Stimulated activated CD4-positive, alpha-beta T cell treated with anti-CD3 and anti-CD28 coated beads, Interleukin-15, amount 100 ng/mL, for 1 hour (primary cell): ENCODE results near the gene PTPRJ.
A peak's percentile ranks its signal among the peaks of the same experiment; 100 is the strongest.

Source experiments
- DNase-seq, 2 donors: peaks; one replicate each; pipeline ENCODE4 v3.0.0-alpha.2; 2020; ENCODE audit warnings: low read depth in 1 of 2, low spot score in 1 of 2

PTPRJ gene

GRCh38 chr11:47994417-47994816 is 14.1 kb downstream of the PTPRJ start:
- no peak for DNase-seq

DNA sequence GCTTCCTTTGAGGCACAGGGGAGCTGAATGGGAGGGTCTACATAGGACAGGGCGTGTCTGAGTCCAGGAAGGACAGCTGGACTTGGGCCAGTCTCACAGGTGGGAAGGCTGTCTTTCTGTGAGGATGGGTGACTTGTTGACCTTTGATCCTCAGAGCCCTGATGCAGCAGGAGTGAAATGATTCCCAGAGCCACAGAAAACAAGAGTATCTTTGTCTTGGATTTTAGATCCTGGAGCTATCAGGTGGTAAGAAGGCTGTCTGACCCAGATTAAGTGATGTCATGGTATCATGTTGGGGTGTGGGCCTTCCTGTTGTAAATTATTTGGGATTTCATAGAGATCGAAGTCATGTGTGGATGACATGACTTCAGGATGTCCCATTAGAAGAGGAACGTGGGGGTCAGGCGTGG is 15.0 kb downstream of the PTPRJ start:
- DNase-seq, result no peak

DNA sequence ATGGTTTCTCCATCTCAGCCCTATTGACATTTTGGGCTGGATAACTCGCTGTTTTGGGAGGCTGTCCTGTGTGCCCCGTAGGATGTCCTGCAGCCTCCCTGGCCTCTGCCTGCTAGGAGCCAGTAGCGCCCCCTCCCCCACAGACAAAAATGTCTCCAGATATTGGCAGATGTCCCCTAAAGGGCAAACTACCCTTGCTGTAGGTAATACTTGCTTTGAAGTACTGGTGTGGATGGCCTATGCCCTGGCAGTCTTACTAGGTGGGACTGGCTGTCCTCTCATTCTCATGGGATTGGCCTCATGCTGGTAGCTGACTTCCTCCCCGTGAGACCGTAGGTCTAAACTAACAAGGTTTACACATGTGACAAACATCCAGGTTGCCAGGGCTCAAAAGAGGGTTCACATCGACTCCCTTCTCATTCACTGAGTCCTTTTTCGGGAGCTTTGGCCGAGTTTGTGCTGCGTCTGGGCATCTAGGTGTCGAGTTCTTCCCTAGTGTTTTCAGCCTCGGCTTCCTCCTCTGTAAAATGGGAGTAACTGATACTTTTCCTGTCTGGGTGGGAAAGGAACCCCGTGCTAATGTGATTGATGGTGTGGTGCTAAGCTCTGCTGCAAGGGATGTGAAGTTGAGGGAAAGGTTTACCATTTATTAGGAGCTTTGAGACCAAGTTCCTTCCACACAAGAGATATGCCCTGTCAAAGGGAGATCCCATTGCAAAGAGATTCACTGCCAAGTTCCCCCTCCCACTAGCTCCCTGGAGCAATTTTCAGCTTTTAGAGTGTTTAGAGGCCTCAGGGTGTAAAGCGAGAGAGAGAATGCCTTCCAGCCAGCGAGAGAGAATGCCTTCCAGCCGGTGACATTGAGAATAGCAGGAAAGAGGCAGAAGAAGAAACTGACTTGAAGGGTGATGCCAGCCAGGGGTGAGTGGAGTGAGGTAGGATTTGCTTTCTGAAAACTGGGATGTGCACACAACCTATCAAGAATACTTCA is 17.0 kb downstream of the PTPRJ start:
- DNase-seq, result no peak

GRCh38 chr11:47998345-47998732 is 18.0 kb downstream of the PTPRJ start:
- DNase-seq, result no peak

DNA sequence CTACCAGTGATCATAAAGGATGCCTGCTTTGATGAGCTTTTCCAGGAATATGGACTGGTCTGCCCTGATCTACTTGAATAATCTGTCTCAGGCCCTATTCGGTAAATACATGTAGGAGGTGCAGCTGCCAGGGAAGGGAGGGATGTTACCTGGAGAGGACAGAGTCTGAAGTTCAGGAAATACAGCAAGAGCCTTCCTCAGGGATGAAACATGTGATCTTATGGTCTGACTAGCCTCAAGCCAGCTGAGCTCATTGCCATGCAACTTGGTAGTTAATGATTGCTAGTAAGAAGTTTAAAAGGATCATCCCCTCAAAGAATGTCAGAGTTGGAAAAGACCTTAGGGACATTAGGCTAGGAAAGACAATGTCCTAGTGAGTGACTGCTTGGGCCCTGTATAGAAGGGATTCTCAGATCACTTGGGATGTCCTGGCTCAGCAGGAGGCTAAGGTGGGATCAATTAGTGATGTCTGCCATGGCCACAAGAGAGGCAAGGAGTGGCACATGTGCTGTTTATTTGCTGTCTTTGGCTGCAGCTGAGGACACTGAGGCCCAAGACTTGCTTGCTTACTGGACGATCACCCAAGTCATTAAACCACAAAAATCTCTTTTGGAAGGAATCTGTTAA is 18.5 kb downstream of the PTPRJ start:
- no peak for DNase-seq

DNA sequence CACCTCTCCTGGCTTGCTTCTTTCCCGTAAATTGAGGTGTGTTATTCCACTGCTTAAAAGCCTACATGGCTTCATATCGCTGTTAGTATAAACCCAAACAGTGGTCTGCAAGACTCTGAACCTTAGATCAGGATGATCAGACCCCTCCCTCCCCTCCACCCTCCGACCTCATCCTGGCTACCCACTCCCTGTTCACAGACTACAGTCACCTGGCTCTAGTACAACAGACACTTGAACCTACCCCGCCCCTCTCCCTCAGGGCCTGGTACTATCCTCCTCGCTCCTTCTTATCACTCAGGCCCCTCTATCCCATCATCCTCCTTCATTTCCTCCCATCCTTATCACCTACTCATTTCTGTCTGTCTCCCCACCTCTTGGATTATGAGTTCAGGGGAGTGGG is 20.1 kb downstream of the PTPRJ start:
- DNase-seq, result no peak

DNA sequence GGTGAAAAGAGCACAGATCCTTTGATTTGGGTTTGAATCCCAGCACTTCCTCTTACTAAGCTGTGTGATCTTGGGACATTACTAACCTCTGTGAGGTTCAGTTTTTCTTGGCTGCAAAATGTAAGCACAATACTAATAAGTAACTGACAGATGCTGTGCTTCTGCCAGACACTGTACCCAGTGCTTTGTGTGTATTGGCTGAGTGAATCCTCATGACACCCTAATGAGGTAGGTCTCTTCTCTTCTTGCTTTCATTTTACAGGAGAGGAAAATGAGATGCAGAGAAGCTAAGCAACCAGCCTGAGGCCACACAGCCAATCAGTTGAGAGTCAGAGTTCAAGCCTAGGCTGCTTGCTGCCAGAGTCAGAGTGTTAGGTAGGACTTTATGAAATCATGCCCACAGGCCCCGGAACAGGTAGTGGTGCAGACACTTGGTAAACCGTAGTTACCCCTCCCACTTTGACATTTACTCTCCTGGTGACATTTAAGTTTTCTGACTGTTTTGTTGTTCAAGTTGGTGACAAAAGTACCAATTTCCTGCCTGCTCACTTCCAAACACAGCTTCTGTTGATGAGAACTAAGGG is 21.2 kb downstream of the PTPRJ start:
- peak; percentile 35 to 65 for DNase-seq

GRCh38 chr11:48002561-48002960 is 22.2 kb downstream of the PTPRJ start:
- DNase-seq, result no peak

DNA sequence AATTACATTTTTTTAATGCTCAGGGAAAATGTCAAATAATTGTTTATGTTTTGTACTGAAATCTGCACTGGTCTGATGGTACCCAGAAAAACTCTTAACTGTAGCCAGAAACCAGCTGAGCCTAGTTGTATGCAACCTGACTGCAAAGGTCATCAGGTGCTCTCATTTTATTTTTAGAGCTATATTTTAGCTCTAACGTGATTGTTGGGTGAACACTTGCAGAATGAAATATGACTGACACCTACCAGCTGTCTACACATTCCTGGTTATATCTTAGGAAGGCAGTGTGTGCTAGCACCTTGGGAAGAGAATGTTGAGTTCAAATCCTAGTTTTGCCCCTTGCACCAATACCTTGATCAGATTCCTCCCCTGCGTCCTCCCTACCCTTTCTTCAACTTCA is 23.6 kb downstream of the PTPRJ start:
- no peak for DNase-seq

- no peak for DNase-seq
Observed at GRCh38 chr11:48004456-48004855, 24.1 kb downstream of the PTPRJ start.

DNA sequence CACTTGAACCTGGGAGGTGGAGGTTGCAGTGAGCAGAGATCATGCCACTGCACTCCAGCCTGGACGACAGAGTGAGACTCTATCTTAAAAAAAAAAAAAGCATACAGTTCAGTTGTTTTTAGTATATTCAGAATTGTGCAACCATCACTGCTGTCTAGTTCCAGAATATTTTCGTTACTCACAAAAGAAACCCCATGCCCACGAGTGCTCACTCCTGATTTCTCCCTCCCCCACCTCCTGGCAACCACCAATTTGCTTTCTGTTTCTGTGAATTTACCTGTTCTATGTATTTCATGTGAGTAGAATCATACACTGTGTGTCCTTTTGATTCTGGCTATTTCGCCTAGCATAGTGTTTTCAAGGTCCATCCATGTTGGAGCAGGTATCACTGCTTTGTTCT is 24.8 kb downstream of the PTPRJ start:
- no peak for DNase-seq

DNA sequence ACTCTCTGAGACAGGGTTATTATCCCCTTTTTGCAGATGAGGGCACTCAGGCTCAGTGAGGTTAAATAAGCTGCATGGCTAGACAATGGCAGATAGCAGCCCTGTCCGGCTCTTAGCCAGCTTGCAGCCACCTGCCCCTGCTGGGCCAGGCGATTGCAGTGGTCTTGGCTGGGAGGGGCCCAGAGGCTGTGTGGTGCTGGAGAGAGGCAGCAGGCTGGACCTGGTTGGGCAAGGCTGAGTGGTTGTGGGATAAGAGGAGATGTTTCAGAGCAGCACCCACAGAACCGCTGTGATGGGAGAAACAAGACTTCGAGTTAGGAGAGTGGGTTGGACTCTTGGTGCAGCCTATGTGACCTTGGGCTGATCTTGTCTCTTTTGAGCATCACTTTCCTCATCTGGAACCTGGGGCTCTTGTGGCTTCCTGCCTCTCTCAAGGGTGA is 25.5 kb downstream of the PTPRJ start:
- no peak for DNase-seq

DNA sequence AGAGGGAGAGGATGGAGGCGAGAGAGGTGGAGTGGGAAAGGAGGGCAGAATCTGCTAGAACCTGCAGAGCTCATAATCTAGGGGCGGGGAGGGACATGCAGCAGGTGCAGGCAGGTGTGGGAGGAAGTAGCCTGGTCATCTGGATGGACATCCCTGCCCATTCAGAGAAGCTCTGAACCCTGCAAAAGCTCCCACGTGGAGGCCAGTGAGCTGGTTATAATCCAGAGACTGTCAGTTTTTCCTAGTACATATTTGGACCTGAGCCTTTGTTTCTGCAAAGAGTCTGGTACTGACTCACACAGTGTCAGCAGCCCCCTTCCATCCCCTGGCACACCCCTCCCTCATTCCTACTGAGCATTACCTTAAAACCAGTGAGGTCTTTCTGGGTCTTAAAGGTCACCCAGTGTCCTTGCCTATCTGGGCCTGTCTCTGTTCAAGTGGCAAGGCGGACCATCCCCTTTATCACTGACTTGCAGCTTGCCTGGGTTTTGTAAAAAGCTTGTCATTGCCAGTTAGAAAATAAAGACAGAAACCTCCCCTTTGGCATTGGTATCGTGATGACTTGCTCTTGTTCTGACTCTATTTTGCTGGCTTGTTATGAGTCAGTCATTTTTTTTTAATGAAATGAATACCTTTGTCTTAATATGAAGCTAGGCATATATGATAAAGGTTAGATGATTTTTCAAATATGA is 26.1 kb downstream of the PTPRJ start:
- no peak for DNase-seq

GRCh38 chr11:48007677-48008076 is 27.3 kb downstream of the PTPRJ start:
- no peak for DNase-seq

- DNase-seq, result no peak
Observed at GRCh38 chr11:48008951-48009270, 28.6 kb downstream of the PTPRJ start.

- no peak for DNase-seq
Observed at GRCh38 chr11:48011102-48011797, 30.9 kb downstream of the PTPRJ start.

GRCh38 chr11:48011798-48012391 is 31.5 kb downstream of the PTPRJ start:
- DNase-seq, result no peak

DNA sequence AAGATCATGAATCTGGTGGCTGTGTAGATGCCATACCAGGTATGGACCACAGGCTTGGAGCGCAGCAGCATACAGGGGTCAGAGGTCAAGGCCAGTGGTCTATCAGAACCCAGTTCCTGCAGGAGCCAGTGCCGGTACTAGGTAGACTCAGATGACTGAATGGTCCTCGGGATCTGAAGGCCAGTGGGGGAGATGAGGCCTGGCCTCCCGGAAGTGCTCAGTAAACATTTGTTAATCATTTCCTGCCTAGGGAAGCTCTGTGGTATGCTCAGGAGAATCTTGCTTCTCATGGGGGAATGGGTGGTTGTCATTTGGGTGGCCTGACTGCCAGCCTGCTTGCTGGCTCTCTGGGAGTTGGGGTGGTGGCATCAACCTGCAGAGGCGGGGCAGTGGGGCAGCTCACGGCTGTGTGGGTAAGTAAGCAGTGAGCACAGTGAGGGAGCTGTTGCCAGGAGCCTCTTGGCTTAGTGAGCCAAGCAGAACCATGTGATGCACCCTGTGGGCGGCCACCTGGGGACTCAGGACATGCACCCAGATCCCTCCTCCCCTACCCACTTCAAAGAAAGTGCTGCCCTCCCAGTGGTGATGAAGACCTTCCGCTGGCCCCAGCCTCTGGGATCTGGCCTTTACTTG is 33.0 kb downstream of the PTPRJ start:
- DNase-seq, result peak in 1 of 2 donors; percentile 22

DNA sequence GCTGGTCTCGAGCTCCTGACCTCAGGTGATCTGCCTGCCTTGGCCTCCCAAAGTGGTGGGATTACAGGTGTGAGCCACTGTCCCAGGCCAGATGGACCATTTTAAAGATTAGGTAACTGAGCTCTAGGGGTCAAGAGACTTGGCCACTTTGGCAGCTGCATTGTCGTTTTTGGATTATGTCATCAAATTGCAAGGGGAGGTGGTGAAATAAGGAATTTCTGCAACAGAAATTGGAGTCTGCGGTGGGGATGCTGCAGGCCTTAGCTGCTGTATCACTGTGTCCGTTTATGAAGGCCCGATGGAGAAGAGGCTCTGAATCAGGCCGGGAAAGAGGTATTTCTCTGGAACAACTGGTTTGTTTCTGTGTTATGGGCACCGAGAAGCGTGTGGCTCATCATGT is 34.6 kb downstream of the PTPRJ start:
- DNase-seq, result no peak
